Measurements from ENCODE around the gene NEUROG3.

NEUROG3 gene

GRCh38 chr10:69567920-69568319 lies 5.3 kb downstream of the NEUROG3 start:
- ATAC-seq, result no peak

DNA sequence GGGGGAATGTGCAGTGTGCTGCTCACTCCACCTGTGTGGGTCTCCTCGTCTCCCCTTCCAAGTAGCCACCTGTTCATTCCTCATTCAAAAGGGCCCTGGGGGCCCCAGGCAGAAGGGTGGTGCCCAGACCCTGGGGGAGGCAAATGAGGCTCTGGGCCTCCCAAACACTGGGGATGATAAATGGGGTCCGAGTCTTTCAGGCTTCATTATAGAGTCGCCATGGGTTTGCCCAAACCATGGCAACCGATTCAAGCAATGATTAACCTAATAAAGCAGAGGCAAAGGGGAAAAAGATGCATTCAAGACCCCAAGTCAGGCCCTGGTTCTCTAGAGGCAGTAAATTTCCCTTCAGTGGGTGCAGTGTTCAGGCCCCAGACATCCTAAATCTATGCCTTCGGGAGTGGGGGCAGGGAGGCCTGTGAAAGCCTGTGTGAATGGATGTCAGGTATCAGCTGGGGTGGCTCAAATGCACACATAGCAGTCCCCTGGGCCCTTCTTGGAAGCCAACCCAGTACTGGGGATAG lies 10.4 kb downstream of the NEUROG3 start:
- ATAC-seq, result no peak
- TF ChIP-seq ZNF70 (CRISPR knock-in tag; IDR thresholded peaks at IDR 0.05) (no peak), ZNF8 (CRISPR knock-in tag; IDR thresholded peaks at IDR 0.05) (no peak), ZNF565 (CRISPR knock-in tag; conservative IDR thresholded peaks at IDR 0.05; ENCODE audit: low read depth) (no peak), PPARA (CRISPR knock-in tag; IDR thresholded peaks at IDR 0.05; ENCODE audit: borderline replicate concordance) (no peak), TCF4 (CRISPR knock-in tag; IDR thresholded peaks at IDR 0.05; ENCODE audit: borderline replicate concordance) (no peak)

More at GRCh38 chr10:69567920-69568319, 5.3 kb downstream of the NEUROG3 start:
- TF ChIP-seq ZC3H10 (CRISPR knock-in tag; IDR thresholded peaks at IDR 0.05) (no peak), TSHZ2 (CRISPR knock-in tag; IDR thresholded peaks at IDR 0.05) (no peak), RARB (CRISPR knock-in tag; IDR thresholded peaks at IDR 0.05) (no peak), ZFP30 (CRISPR knock-in tag; IDR thresholded peaks at IDR 0.05) (no peak)

DNA sequence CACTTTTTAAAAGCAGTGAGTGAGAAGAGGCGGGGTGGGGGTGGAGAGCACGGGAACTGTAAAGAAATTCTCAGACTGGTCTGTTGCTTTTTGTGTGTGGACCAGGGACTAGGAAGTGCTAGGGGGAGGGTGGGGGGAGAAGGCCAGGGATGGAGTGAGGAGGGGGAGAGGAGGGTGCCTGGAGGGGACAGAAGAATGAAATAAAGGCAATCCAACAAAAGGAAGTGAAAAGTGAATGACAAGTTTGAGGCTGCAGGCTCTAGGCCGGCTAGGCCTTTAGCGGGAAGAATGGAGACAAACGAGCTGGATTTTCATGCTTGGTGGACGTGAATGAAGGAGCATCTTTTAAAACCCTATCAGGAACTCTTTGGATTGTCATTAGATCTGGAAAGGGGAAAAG lies 13.7 kb downstream of the NEUROG3 start:
- ATAC-seq, result no peak
- no peak for TF ChIP-seq ZNF565 (CRISPR knock-in tag; conservative IDR thresholded peaks at IDR 0.05; ENCODE audit: low read depth)
- TF ChIP-seq TOX (CRISPR knock-in tag; IDR thresholded peaks at IDR 0.05; ENCODE audit: borderline replicate concordance), result no peak
- TF ChIP-seq SNAI2 (CRISPR knock-in tag; IDR thresholded peaks at IDR 0.05), result no peak
- no peak for TF ChIP-seq ARNTL (CRISPR knock-in tag; IDR thresholded peaks at IDR 0.05; ENCODE audit: borderline replicate concordance, low read depth)
- TF ChIP-seq, protein P1, sequence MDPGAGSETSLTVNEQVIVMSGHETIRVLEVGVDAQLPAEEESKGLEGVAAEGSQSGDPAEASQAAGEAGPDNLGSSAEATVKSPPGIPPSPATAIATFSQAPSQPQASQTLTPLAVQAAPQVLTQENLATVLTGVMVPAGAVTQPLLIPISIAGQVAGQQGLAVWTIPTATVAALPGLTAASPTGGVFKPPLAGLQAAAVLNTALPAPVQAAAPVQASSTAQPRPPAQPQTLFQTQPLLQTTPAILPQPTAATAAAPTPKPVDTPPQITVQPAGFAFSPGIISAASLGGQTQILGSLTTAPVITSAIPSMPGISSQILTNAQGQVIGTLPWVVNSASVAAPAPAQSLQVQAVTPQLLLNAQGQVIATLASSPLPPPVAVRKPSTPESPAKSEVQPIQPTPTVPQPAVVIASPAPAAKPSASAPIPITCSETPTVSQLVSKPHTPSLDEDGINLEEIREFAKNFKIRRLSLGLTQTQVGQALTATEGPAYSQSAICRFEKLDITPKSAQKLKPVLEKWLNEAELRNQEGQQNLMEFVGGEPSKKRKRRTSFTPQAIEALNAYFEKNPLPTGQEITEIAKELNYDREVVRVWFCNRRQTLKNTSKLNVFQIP (CRISPR knock-in tag; IDR thresholded peaks at IDR 0.05; ENCODE audit: borderline replicate concordance, low read depth), result no peak
- TF ChIP-seq TSHZ2 (CRISPR knock-in tag; IDR thresholded peaks at IDR 0.05), result no peak
- TF ChIP-seq ESRRG (CRISPR knock-in tag; IDR thresholded peaks at IDR 0.05), result no peak
- no peak for TF ChIP-seq ZNF8 (CRISPR knock-in tag; IDR thresholded peaks at IDR 0.05)
- TF ChIP-seq OSR1 (CRISPR knock-in tag; IDR thresholded peaks at IDR 0.05), result no peak

DNA sequence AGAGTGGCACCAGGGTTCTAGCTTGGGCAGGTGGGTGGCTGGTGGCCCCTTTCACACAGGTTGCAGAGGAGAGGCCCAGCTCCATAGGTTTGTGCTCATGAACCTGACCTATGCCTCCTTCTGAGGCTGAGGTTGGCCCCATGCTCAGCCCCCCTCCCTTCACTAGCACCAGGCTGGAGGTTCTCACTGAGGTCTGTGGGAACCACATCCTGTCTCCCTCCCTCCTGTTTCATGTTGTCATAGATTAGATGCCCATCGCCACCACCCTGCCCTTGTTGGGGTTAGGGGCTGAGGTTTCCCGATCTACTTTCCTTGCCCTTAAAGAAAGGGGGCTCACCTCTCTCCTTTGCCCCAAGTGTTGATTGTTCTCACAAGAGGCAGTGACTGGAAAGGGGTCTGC lies 14.7 kb downstream of the NEUROG3 start:
- no peak for ATAC-seq
- no peak for TF ChIP-seq RARB (CRISPR knock-in tag; IDR thresholded peaks at IDR 0.05)
- no peak for TF ChIP-seq OSR1 (CRISPR knock-in tag; IDR thresholded peaks at IDR 0.05)
- TF ChIP-seq ARNTL (CRISPR knock-in tag; IDR thresholded peaks at IDR 0.05; ENCODE audit: borderline replicate concordance, low read depth), result no peak
- no peak for TF ChIP-seq ZNF70 (CRISPR knock-in tag; IDR thresholded peaks at IDR 0.05)
- TF ChIP-seq CSDC2 (CRISPR knock-in tag; IDR thresholded peaks at IDR 0.05), result no peak
- TF ChIP-seq GLIS3 (CRISPR knock-in tag; IDR thresholded peaks at IDR 0.05), result no peak
- no peak for TF ChIP-seq ZC3H10 (CRISPR knock-in tag; IDR thresholded peaks at IDR 0.05)

DNA sequence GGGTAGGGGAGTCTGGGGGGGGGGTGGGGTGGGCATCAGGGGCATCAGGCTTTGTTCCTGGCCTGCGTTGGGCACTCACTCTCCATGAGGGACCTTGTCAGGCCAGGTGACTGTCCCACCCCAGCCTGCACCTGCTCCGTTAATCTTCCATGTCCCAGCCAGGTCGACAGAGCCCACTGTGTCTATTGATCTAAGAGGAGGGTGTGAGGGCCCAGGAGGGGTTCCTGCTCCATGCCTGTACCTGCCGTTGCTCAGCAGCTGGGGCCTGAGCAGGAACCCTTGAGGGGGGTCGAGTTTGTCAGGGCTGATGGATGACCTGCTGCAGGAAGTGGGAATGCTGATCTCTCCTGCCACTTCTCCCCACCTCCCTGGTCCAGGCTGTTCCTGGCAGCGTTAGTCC lies 18.6 kb downstream of the NEUROG3 start:
- TF ChIP-seq RARB (CRISPR knock-in tag; IDR thresholded peaks at IDR 0.05) (no peak), OSR1 (CRISPR knock-in tag; IDR thresholded peaks at IDR 0.05) (no peak)
- no peak for ATAC-seq

- ATAC-seq, result no peak
- TF ChIP-seq ZFP3 (CRISPR knock-in tag; IDR thresholded peaks at IDR 0.05) (no peak), TOX (CRISPR knock-in tag; IDR thresholded peaks at IDR 0.05; ENCODE audit: borderline replicate concordance) (no peak), ZNF8 (CRISPR knock-in tag; IDR thresholded peaks at IDR 0.05) (no peak), CSDC2 (CRISPR knock-in tag; IDR thresholded peaks at IDR 0.05) (no peak), TSHZ2 (CRISPR knock-in tag; IDR thresholded peaks at IDR 0.05) (no peak), ARNTL (CRISPR knock-in tag; IDR thresholded peaks at IDR 0.05; ENCODE audit: borderline replicate concordance, low read depth) (no peak), OSR1 (CRISPR knock-in tag; IDR thresholded peaks at IDR 0.05) (no peak), TCF4 (CRISPR knock-in tag; IDR thresholded peaks at IDR 0.05; ENCODE audit: borderline replicate concordance) (no peak), PATZ1 (CRISPR knock-in tag; IDR thresholded peaks at IDR 0.05; ENCODE audit: borderline replicate concordance) (no peak), ZNF565 (CRISPR knock-in tag; conservative IDR thresholded peaks at IDR 0.05; ENCODE audit: low read depth) (no peak)
Observed at GRCh38 chr10:69553328-69553727, 19.9 kb downstream of the NEUROG3 start.

Data from SK-N-SH treated with all-trans-retinoic acid at 6 μM for 48 hours (cell line).